Retinal pigment epithelial cell (primary cell): ENCODE measurements around the gene EDC3.

Experiments used
- DNase-seq: peaks from one replicate; pipeline ENCODE4 v3.0.0-alpha.2; 2010; ENCODE audit warnings: low read depth
- H3K4me3 ChIP-seq: 2 replicates; pipeline ENCODE4 v1.5.1; 2011; ENCODE audit warnings: mild to moderate bottlenecking, low read length, control low read depth, moderate library complexity
- TF ChIP-seq, protein P1 (sequence below): conservative IDR thresholded peaks from 2 replicates; pipeline ENCODE4 v1.5.1; 2011; ENCODE audit warnings: low read depth, low read length, control low read depth, inconsistent platforms

Gene EDC3

DNA sequence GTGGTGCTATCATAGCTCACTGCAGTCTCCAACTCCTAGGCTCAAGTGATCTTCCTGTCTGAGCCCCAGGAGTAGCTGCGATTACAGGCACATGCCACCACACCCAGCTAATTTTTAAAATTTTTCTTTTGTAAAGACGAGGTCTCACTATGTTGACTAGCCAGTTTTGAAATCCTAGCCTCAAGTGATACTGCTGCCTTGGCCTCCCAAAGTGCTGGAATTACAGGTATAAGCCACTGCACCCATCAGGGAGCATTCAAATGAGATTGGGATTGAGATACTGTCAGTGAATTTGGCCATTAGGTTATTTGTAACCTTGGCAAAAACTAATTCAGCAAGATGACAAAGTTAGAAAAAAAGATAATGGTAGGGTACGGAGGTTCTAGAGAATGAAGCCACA, 21.7 kb downstream of the EDC3 start:
- H3K4me3 ChIP-seq: no peak overlapping the region
- TF ChIP-seq, protein P1, sequence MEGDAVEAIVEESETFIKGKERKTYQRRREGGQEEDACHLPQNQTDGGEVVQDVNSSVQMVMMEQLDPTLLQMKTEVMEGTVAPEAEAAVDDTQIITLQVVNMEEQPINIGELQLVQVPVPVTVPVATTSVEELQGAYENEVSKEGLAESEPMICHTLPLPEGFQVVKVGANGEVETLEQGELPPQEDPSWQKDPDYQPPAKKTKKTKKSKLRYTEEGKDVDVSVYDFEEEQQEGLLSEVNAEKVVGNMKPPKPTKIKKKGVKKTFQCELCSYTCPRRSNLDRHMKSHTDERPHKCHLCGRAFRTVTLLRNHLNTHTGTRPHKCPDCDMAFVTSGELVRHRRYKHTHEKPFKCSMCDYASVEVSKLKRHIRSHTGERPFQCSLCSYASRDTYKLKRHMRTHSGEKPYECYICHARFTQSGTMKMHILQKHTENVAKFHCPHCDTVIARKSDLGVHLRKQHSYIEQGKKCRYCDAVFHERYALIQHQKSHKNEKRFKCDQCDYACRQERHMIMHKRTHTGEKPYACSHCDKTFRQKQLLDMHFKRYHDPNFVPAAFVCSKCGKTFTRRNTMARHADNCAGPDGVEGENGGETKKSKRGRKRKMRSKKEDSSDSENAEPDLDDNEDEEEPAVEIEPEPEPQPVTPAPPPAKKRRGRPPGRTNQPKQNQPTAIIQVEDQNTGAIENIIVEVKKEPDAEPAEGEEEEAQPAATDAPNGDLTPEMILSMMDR: no peak
- no peak for DNase-seq

DNA sequence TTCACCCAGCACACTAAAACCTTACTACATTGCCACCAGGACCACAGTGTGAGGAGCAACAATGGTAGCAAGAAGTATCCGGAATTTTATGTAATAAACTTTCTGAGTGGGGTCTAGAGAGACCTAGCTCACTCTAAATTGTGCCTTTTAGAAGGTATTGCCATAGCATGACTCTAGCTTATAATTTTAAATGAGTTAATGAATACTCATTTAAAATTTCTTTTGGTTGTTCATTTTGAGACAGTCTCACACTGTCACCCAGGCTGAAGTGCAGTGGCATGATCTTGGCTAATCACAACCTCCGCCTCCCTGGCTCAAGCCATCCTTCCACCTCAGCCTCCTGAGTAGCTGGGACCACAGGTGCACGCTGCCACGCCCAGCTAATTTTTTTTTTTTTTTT, 26.2 kb downstream of the EDC3 start:
- H3K4me3 ChIP-seq: no peak overlapping the region
- TF ChIP-seq, protein P1: no peak
- DNase-seq: no peak

DNA sequence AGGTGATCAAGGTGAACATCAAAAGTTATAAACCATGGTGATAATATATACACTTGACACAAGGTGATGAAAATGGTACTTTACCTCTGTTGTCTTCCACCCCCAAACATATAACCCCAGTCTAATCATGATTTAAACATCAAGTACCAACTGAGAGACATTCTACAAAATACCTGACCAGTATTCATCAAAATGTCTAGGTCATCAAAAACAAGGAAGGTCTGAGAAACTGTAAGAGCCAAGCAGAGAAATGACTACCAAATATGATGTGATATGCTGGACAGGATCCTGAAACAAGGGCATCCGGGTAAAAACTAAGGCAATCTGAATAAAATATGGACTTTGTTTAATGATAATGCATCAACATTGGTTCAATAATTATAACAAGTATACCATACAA, 27.8 kb downstream of the EDC3 start:
- TF ChIP-seq, protein P1: no peak
- no peak overlapping the region for H3K4me3 ChIP-seq
- DNase-seq: no peak

DNA sequence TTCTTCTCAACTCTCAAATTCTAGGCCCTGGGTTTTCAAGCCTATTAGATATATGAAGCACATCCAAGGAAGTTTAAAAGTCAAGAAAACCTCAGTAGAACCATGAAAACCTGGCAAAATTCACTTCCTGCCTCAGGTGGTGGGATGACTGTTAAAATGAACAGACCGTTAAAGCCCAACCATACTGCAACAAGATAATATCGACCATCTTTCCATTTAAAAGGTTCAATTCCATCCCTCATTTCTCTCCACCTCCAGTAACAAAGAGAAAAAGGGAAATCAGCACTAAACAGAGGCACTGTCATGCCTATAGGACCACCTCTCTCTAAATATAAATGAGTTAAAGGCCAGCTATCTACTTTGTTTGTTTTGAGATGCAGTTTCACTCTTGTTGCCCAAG, 31.2 kb downstream of the EDC3 start:
- H3K4me3 ChIP-seq: no peak overlapping the region
- TF ChIP-seq, protein P1: no peak
- no peak for DNase-seq

DNA sequence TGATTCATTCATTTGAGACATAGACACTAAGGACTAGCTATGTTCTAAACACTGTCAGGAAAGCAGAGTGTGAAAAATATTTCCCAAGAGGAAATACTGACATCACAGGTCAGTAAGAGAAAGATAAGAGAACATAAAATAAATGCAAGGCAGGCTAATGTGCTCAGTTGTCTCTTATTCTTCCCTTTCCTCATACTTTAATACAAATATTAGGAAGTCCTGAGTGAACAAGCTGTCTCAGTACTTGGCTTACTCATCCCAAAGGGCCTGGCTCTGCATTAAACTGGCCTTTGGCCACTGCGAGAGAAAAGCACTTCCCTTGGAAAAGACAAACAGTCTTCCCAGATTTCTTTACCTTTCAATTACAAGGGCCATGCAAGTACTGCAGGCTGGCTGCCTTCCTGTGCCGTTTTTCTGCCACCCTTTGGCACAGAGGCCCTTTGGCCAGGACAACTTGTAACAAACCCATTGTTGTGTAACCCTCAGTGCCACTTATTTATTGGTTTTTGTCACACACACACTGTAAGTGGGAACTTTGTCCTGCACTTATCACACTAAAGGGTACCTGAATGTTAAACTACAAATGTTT, 31.7 kb downstream of the EDC3 start:
- no peak overlapping the region for H3K4me3 ChIP-seq
- TF ChIP-seq, protein P1: no peak
- DNase-seq: no peak

DNA sequence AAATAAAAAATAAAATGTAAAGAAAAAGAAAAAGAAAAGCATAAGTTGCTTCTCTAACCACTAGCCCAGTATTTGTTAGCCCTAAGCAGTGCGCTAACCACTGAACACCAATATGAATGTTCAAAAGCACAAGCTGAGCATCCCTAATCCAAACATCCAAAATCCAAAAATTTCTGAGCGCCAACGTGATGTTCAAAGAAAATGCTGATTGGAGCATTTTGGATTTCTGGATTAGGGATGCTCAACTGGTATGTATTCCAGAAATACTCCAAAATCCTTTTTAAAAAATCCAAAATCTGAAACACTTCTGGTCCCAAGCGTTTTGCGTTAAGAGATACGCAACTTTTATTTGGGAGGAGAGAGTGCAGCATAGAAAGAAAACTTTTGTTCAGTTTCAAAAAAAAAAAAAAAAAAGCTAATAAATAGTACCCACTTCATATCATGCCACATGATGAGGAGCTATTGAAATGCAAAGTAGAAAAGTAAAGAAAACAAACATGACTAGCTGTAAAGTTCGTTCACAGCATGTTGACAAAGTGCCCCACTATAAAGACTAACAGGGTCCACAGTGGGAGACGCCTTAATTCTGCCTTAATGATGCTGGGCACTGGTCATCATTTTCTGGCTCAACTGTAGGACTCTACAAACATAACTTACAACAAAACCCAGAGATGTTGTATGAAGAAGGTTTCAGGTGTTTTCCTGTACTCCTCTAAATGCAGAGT, 32.4 kb downstream of the EDC3 start:
- TF ChIP-seq, protein P1: no peak
- DNase-seq: no peak
- no peak overlapping the region for H3K4me3 ChIP-seq
